ENCODE data around the gene ABCC3. TPM values are rescaled to one million over a fixed set of nuclear protein-coding genes. Genes with fewer than 3 reads are reported as not detected.

Gene ABCC3
- total RNA-seq, 1 experiment from 2014 or later, result 66.2 TPM

DNA sequence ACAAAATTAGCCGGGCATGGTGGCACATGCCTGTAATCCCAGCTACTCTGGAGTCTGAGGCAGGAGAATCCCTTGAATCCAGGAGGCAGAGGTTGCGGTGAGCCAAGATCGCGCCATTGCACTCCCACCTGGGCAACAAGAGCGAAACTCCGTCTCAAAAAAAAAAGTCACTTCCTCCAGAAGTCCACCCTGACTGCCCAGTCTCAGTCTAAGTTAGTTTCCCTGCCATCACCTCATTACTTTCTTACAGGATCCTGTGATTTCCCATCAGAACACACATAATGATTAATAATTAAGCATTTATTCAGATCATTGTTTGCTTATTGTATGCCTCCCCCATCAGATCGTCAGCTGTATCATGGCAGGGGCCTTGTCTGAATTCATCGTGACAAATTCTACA is 31.6 kb downstream of the ABCC3 start:
- TF ChIP-seq, protein P1, sequence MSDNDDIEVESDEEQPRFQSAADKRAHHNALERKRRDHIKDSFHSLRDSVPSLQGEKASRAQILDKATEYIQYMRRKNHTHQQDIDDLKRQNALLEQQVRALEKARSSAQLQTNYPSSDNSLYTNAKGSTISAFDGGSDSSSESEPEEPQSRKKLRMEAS (IDR thresholded peaks at IDR 0.05), result no peak
- no peak for TF ChIP-seq ELF1 (IDR thresholded peaks at IDR 0.05; ENCODE audit: borderline replicate concordance, low read depth)
- no peak overlapping the region for H2AFZ ChIP-seq (ENCODE audit: low read depth, low read length, poor library complexity, severe bottlenecking)
- no peaks in the 10 kb centered on the region for H3K79me2 ChIP-seq (ENCODE audit: insufficient read depth, low read length)
- H3K4me1 ChIP-seq (ENCODE audit: control insufficient read depth in 1 of 2, insufficient read depth in 2 of 2, low read length in 2 of 2), result peaks cover 47 to 83% of the 10 kb centered on the region in 2 experiments
- no peak overlapping the region for H3K4me2 ChIP-seq (ENCODE audit: low read length)
- ChIA-PET POLR2A (no interaction called here), RAD21 (ENCODE audit: low non-redundant PET in 1 of 2, low total read pairs in 2 of 2, uncharacterized antibody in 2 of 2, unreplicated experiment in 2 of 2) (no interaction called here), CTCF (no interaction called here)
- H3K36me3 ChIP-seq (ENCODE audit: control insufficient read depth in 1 of 2, insufficient read depth in 2 of 2, low read length in 2 of 2), result no peaks in the 10 kb centered on the region
- DNase-seq (ENCODE audit: low read depth, low spot score), result no peak
- BruUV-seq (replicated peaks), result no TSS peak
- H3K9me3 ChIP-seq (ENCODE audit: control insufficient read depth in 1 of 2, insufficient read depth in 1 of 2, low read depth in 1 of 2, low read length in 2 of 2), result no peaks in the 10 kb centered on the region
- H3K27me3 ChIP-seq (ENCODE audit: insufficient read depth, low read length), result no peaks in the 10 kb centered on the region
- H3K27ac ChIP-seq (ENCODE audit: low read depth, low read length), result no peak overlapping the region
- no peaks in the 10 kb centered on the region for H3K9me2 ChIP-seq (ENCODE audit: insufficient read depth)
- no peak overlapping the region for H3K9ac ChIP-seq (ENCODE audit: low read length)
- no peak for ATAC-seq
- no peaks in the 10 kb centered on the region for H4K20me1 ChIP-seq (ENCODE audit: insufficient read depth)
- intact Hi-C loops (cut with micrococcal nuclease), result no loop called here
- no peak overlapping the region for H3K4me3 ChIP-seq (replicated peaks in 1 of 2; ENCODE audit: low read depth in 1 of 2, low read length in 2 of 2)

DNA sequence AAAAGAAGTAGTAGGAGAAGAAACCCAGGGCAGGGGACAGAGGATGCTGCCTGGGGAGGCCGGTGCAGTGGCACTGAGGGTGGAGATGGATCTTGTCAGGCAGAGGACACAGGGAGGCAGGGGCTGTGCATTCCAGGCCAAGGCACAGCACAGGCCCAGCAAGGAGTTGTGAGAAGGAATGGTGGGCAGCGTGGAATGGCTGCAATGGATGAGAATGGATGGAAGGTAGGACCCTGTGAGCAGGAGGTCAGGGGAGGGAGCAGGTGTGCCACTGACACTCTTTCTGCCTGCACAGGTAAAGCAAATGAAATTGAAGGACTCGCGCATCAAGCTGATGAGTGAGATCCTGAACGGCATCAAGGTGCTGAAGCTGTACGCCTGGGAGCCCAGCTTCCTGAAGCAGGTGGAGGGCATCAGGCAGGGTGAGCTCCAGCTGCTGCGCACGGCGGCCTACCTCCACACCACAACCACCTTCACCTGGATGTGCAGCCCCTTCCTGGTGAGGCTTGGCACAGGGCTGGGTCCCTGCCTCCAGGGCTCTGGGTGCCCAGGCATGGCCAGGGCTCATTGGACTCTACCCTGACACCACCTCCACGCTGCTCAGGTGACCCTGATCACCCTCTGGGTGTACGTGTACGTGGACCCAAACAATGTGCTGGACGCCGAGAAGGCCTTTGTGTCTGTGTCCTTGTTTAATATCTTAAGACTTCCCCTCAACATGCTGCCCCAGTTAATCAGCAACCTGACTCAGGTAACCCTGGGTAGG is 32.8 kb downstream of the ABCC3 start:
- no peak for DNase-seq (ENCODE audit: low read depth, low spot score)

More for the DNA sequence above, 32.8 kb downstream of the ABCC3 start:
- intact Hi-C loops (cut with micrococcal nuclease), result no loop called here
- H3K4me1 ChIP-seq (ENCODE audit: control insufficient read depth in 1 of 2, insufficient read depth in 2 of 2, low read length in 2 of 2), result peaks cover 36 to 72% of the 10 kb centered on the region in 2 experiments
- no peak overlapping the region for H3K27ac ChIP-seq (ENCODE audit: low read depth, low read length)
- ChIA-PET POLR2A (interaction anchor here (1.9 kb wide), 1 partner anchor 17 kb away, joined by 6 read pairs; no protein-coding TSS in a partner anchor), CTCF (no interaction called here), RAD21 (ENCODE audit: low non-redundant PET in 1 of 2, low total read pairs in 2 of 2, uncharacterized antibody in 2 of 2, unreplicated experiment in 2 of 2) (interaction anchor here in 1 of 2 experiments (1.5 kb wide), 1 partner anchor 29 kb away, joined by 3 read pairs; no protein-coding TSS in a partner anchor)
- H3K9ac ChIP-seq (ENCODE audit: low read length), result peak overlapping the region; percentile 34; the same call in 1 of the 2 replicates
- TF ChIP-seq ZFX (IDR thresholded peaks at IDR 0.05) (peak; percentile 51; the same call in 1 of the 2 replicates), POLR2AphosphoS5 (IDR thresholded peaks at IDR 0.05; ENCODE audit: low read depth, low read length) (0 out of 2 replicates have a peak, but pooled peaks have one; percentile 20)
- TF ChIP-seq, protein P1 (IDR thresholded peaks at IDR 0.05), result no peak
- no TSS peak for BruUV-seq (replicated peaks)
- H3K9me3 ChIP-seq (ENCODE audit: control insufficient read depth in 1 of 2, insufficient read depth in 1 of 2, low read depth in 1 of 2, low read length in 2 of 2), result no peaks in the 10 kb centered on the region
- no peaks in the 10 kb centered on the region for H4K20me1 ChIP-seq (ENCODE audit: insufficient read depth)
- no peak overlapping the region for H3K4me3 ChIP-seq (replicated peaks in 1 of 2; ENCODE audit: low read depth in 1 of 2, low read length in 2 of 2)
- peak overlapping the region; percentile 67 for H3K4me2 ChIP-seq (ENCODE audit: low read length)
- no peaks in the 10 kb centered on the region for H3K9me2 ChIP-seq (ENCODE audit: insufficient read depth)
- H2AFZ ChIP-seq (ENCODE audit: low read depth, low read length, poor library complexity, severe bottlenecking), result no peak overlapping the region
- H3K79me2 ChIP-seq (ENCODE audit: insufficient read depth, low read length), result no peaks in the 10 kb centered on the region
- peak; percentile 3; the same call in 1 of the 2 replicates for ATAC-seq
- H3K27me3 ChIP-seq (ENCODE audit: insufficient read depth, low read length), result no peaks in the 10 kb centered on the region
- no peaks in the 10 kb centered on the region for H3K36me3 ChIP-seq (ENCODE audit: control insufficient read depth in 1 of 2, insufficient read depth in 2 of 2, low read length in 2 of 2)
